ENCODE data around the gene HUS1B. TPM values are rescaled to one million over a fixed set of nuclear protein-coding genes. Genes with fewer than 3 reads are reported as not detected.

Gene HUS1B
- total RNA-seq, 1 donor from 2014 or later = 1.1 TPM

DNA sequence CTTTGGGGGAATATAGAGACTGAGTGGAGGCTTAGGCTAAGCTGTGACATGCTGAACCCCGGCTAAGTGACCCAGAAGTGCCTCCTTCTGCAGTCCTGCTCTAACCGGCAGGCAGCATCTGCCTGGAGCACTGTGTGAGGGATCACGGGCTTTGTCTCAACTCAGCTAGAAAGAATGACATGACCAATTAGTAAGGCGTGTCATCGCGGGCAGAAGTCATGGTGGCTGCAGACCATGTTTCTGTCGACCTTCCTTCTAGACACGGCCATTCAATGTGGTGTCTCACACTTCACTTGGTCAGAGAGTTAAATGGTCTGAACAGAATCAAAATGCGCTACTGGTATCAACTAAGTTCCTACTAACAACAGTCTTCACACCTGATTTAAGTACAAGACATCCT, 35.0 kb downstream of the HUS1B start:
- no peak for DNase-seq

- DNase-seq = no peak
Observed at GRCh38 chr6:620950-621349, 36.0 kb downstream of the HUS1B start.

- DNase-seq = no peak
Observed at GRCh38 chr6:620166-620565, 36.7 kb downstream of the HUS1B start.

DNA sequence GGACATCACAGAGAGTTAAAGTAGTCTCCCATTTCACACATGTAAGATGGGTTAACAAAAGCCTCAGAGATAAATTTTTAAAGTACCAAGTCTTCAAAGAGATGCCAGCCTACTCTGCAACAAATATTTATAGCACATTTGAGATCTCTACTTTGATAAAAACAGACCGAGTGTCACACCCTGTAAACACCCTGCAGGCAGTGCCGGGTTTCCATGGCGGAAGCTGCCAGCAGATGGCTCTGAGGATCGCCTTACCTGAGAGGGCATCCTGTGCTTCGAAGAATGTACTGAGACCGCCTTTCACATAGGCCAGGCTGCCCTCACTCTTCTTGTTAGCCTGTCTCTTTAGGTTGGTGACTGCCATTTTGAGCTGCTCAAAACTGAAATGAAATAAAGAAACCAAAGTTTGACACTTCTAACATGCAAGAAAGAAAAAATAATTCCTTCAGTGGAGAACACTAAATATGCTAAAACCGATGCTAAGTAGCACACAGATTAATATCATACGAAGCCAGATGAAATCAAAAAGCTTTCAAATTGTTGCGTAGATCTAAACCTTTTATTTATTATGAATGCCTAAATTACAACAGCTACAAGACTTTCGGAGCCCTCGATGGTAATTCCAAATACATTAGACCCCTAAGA, 39.3 kb downstream of the HUS1B start:
- no peak for DNase-seq

GRCh38 chr6:613981-614380, 42.9 kb downstream of the HUS1B start:
- no peak for DNase-seq

- no peak for DNase-seq
Observed at GRCh38 chr6:611928-612327, 45.0 kb downstream of the HUS1B start.

GRCh38 chr6:610882-611281, 46.0 kb downstream of the HUS1B start:
- DNase-seq = no peak

- no peak for DNase-seq
Observed at GRCh38 chr6:609905-610304, 47.0 kb downstream of the HUS1B start.

- no peak for DNase-seq
Observed at GRCh38 chr6:606829-607379, 50.0 kb downstream of the HUS1B start.

Other genes starting within 250 kb of the HUS1B start
- gene EXOC2, start 36.0 kb upstream of the HUS1B start, total RNA-seq = 21.3 TPM

Measured in skin of body (tissue), 2 donors.